Measurements from ENCODE around the gene SLC8A2. TPM values are rescaled to one million over a fixed set of nuclear protein-coding genes. Genes with fewer than 3 reads are reported as not detected.
A peak's percentile ranks its signal among the peaks of the same experiment; 100 is the strongest.
"Not testable (repeated sequence)": the region's sequence is repeated elsewhere in the genome, so short reads cannot be mapped to it uniquely, and the experiment has no call there.

SLC8A2 gene
- total RNA-seq, 1 donor from 2014 or later = 14.5 TPM

DNA sequence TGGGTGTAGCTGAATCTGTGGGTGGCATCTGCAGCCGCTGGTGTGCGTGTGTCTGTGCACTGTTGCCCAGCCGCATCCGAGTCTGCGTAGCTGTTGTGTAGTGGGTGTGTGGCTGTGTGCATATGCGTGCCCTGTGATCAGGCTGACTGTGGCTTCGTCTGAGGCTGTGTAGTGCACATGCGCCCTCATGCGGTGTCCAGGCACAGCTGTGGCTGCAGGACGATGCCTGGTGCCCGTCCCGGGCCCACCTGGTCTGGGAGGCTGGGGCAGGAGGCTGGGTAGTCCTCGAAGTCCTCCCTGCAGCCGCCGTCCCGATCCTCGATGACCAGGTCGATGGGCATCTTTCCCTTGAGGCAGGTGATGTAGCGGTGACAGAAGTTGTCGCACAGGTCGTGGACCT, 57.2 kb downstream of the SLC8A2 start:
- H3K9ac ChIP-seq = no peak overlapping the region
- Mint-ChIP-seq H3K36me3 (peaks cover 15% of the 10 kb centered on the region), H3K27me3 (ENCODE audit: insufficient read depth, low read depth) (peaks cover 21% of the 10 kb centered on the region), H3K27ac (peak overlapping the region; percentile 46), H3K4me1 (peaks cover 14% of the 10 kb centered on the region), H3K9me3 (no peaks in the 10 kb centered on the region), H3K4me3 (peak overlapping the region; percentile 43)
- H3K79me2 ChIP-seq (ENCODE audit: low read depth) = no peaks in the 10 kb centered on the region
- no peak overlapping the region for H3K4me3 ChIP-seq
- no peaks in the 10 kb centered on the region for H3K36me3 ChIP-seq
- H3F3A ChIP-seq (ENCODE audit: low read depth) = peaks cover 18% of the 10 kb centered on the region
- no peak overlapping the region for H3K4me2 ChIP-seq
- H2AFZ ChIP-seq (replicated peaks) = no peak overlapping the region
- peaks cover 29% of the 10 kb centered on the region for H4K20me1 ChIP-seq (ENCODE audit: low read depth)
- H3K9me3 ChIP-seq (ENCODE audit: low read depth) = no peaks in the 10 kb centered on the region
- H3K27ac ChIP-seq = no peak overlapping the region
- H3K27me3 ChIP-seq = peaks cover 22% of the 10 kb centered on the region
- TF ChIP-seq, protein P1, sequence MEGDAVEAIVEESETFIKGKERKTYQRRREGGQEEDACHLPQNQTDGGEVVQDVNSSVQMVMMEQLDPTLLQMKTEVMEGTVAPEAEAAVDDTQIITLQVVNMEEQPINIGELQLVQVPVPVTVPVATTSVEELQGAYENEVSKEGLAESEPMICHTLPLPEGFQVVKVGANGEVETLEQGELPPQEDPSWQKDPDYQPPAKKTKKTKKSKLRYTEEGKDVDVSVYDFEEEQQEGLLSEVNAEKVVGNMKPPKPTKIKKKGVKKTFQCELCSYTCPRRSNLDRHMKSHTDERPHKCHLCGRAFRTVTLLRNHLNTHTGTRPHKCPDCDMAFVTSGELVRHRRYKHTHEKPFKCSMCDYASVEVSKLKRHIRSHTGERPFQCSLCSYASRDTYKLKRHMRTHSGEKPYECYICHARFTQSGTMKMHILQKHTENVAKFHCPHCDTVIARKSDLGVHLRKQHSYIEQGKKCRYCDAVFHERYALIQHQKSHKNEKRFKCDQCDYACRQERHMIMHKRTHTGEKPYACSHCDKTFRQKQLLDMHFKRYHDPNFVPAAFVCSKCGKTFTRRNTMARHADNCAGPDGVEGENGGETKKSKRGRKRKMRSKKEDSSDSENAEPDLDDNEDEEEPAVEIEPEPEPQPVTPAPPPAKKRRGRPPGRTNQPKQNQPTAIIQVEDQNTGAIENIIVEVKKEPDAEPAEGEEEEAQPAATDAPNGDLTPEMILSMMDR (IDR thresholded peaks at IDR 0.05) = peak; percentile 32
- no peak for TF ChIP-seq EZH2phosphoT487 (IDR thresholded peaks at IDR 0.05)
- peaks cover 10% of the 10 kb centered on the region for H3K4me1 ChIP-seq
- peak; percentile 39 for DNase-seq (ENCODE audit: low spot score)

DNA sequence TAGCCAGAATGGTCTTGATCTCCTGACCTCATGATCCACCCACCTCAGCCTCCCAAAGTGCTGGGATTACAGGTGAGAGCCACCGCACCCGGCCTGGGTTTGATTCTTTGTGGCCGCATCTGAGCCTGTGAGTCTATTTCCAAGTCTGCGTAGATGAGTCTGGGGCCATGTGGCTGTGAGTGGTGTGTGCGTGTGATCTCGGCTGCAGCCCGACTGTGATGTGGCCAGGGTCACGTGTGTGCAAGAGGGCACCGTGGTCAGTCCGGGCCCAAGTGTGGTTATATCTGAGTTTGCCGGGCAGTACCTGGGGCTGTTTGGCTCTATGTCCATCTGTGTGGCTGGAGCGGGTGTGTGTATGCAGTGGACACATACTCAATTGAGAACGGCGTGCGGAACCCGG, 57.8 kb downstream of the SLC8A2 start:
- no peak overlapping the region for H2AFZ ChIP-seq (replicated peaks)
- no peak overlapping the region for H3K27ac ChIP-seq
- H3K4me1 Mint-ChIP-seq = peaks cover 14% of the 10 kb centered on the region
- no peak for DNase-seq (ENCODE audit: low spot score)
- no peak overlapping the region for H3K4me2 ChIP-seq
- peaks cover 29% of the 10 kb centered on the region for H4K20me1 ChIP-seq (ENCODE audit: low read depth)
- H3K9me3 Mint-ChIP-seq = peaks cover 2% of the 10 kb centered on the region
- peaks cover 23% of the 10 kb centered on the region for H3K27me3 Mint-ChIP-seq (ENCODE audit: insufficient read depth, low read depth)
- no peaks in the 10 kb centered on the region for H3K36me3 ChIP-seq
- no peaks in the 10 kb centered on the region for H3K79me2 ChIP-seq (ENCODE audit: low read depth)
- H3K27ac Mint-ChIP-seq = peak overlapping the region; percentile 46
- H3K4me3 Mint-ChIP-seq = no peak overlapping the region
- H3K4me3 ChIP-seq = no peak overlapping the region
- no peaks in the 10 kb centered on the region for H3K9me3 ChIP-seq (ENCODE audit: low read depth)
- H3F3A ChIP-seq (ENCODE audit: low read depth) = peaks cover 18% of the 10 kb centered on the region
- peaks cover 19% of the 10 kb centered on the region for H3K27me3 ChIP-seq
- H3K4me1 ChIP-seq = peaks cover 10% of the 10 kb centered on the region
- TF ChIP-seq, protein P1 (IDR thresholded peaks at IDR 0.05) = no peak
- no peak for TF ChIP-seq EZH2 (IDR thresholded peaks at IDR 0.05)
- TF ChIP-seq EZH2phosphoT487 (IDR thresholded peaks at IDR 0.05) = no peak
- peaks cover 19% of the 10 kb centered on the region for H3K36me3 Mint-ChIP-seq
- H3K9ac ChIP-seq = no peak overlapping the region

DNA sequence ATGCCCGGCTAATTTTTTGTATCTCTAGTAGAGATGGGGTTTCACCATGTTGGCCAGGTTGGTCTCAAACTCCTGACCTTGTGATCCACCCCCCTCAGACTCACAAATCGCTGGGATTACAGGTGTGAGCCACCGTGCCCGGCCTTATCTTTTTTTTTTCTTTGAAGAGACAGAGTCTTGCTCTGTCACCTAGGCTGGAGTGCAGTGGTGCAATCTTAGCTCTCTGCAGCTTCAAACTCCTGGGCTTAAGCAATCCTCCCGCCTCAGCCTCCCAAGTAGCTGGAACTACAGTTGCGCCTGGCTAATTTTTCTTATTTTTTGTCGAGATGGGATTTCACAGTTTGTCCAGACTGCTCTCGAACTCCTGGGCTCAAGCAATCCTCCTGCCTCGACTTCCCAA, 60.0 kb downstream of the SLC8A2 start:
- not testable (repeated sequence) for H3K4me1 Mint-ChIP-seq; H3K4me3 Mint-ChIP-seq; H3K9me3 Mint-ChIP-seq; H3K27ac Mint-ChIP-seq; H3K4me1 ChIP-seq; H3F3A ChIP-seq (ENCODE audit: low read depth); H3K4me3 ChIP-seq; H2AFZ ChIP-seq (replicated peaks); H3K9ac ChIP-seq; H3K9me3 ChIP-seq (ENCODE audit: low read depth); H3K79me2 ChIP-seq (ENCODE audit: low read depth); H3K27me3 ChIP-seq; H3K27ac ChIP-seq; H3K4me2 ChIP-seq; DNase-seq (ENCODE audit: low spot score); H3K36me3 ChIP-seq
- H4K20me1 ChIP-seq (ENCODE audit: low read depth) = peaks cover 30% of the 10 kb centered on the region
- peaks cover 22% of the 10 kb centered on the region for H3K36me3 Mint-ChIP-seq
- peaks cover 14% of the 10 kb centered on the region for H3K27me3 Mint-ChIP-seq (ENCODE audit: insufficient read depth, low read depth)

DNA sequence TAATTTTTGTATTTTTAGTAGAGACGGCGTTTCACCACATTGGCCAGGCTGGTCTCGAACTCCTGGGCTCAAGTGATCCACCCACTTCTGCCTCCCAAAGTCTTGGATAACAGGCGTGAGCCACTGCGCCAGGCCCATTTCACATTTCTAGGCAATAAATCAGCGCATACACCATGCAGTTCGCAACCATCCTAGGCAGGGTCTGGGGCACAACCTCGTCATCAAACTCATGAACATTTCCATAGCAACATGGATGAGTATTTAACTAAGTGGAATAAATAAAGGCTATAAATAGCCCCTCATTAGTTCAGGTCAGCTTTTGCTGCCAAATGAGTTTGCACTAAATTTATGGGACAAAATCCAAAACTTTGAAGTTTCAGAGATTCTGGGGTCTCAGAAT, 60.6 kb downstream of the SLC8A2 start:
- Mint-ChIP-seq H3K27ac (no peak overlapping the region), H3K36me3 (peaks cover 25% of the 10 kb centered on the region)
- H3K4me3 ChIP-seq = no peak overlapping the region

More for the DNA sequence above, 60.6 kb downstream of the SLC8A2 start:
- no peaks in the 10 kb centered on the region for H3K9me3 ChIP-seq (ENCODE audit: low read depth)
- DNase-seq (ENCODE audit: low spot score) = no peak
- peaks cover 2% of the 10 kb centered on the region for H3K9me3 Mint-ChIP-seq
- H3F3A ChIP-seq (ENCODE audit: low read depth) = peaks cover 8% of the 10 kb centered on the region
- H4K20me1 ChIP-seq (ENCODE audit: low read depth) = peaks cover 29% of the 10 kb centered on the region
- H3K4me1 ChIP-seq = no peaks in the 10 kb centered on the region
- peaks cover 3% of the 10 kb centered on the region for H3K4me1 Mint-ChIP-seq
- H3K27me3 ChIP-seq = peaks cover 3% of the 10 kb centered on the region
- no peak overlapping the region for H3K27ac ChIP-seq
- peaks cover 12% of the 10 kb centered on the region for H3K27me3 Mint-ChIP-seq (ENCODE audit: insufficient read depth, low read depth)
- H2AFZ ChIP-seq (replicated peaks) = no peak overlapping the region
- H3K79me2 ChIP-seq (ENCODE audit: low read depth) = no peaks in the 10 kb centered on the region
- no peak overlapping the region for H3K4me3 Mint-ChIP-seq
- no peaks in the 10 kb centered on the region for H3K36me3 ChIP-seq
- H3K4me2 ChIP-seq = no peak overlapping the region
- H3K9ac ChIP-seq = no peak overlapping the region
- TF ChIP-seq EZH2phosphoT487 (IDR thresholded peaks at IDR 0.05) (no peak), EZH2 (IDR thresholded peaks at IDR 0.05) (no peak)
- TF ChIP-seq, protein P1 (IDR thresholded peaks at IDR 0.05) = no peak
